ENCODE data around the gene PKM.

Gene PKM

DNA sequence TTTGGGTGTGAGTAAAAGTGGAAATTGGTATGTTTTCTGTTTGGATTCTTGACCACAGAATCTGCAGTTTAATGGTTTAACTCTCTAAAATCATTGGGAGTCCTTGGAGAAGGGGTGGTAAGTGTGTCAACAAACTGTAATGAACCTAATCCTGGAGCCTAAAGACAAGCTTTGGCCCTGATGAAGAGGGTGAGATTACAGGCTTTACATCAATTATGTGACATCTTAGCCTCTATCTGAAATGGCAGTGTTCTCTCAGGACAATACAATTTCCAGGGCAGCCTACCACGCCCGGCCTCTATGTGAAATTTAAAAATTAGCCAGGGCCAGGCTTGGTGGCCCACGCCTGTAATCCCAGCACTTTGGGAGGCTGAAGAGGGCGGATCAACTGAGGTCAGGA, 4.3 kb upstream of the PKM start:
- no peak for DNase-seq (ENCODE audit: low read depth)

DNA sequence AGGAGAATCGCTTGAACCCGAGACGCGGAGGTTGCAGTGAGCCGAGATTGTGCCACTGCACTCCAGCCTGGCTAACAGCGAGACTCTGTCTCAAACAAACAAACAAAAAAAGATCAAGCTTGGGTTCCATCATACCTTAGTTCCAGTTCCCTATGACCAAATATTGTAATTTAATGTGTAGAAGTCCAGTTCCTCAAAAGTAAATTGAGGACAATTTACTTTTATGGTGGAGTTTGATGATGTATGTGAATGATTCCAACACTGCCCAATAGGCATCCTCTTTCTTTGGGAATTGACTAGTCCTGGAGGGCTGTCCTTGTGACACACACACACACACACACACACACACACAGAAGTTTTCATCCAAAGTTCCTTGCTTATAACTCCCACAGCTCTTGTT, 2.8 kb upstream of the PKM start:
- DNase-seq (ENCODE audit: low read depth): no peak

DNA sequence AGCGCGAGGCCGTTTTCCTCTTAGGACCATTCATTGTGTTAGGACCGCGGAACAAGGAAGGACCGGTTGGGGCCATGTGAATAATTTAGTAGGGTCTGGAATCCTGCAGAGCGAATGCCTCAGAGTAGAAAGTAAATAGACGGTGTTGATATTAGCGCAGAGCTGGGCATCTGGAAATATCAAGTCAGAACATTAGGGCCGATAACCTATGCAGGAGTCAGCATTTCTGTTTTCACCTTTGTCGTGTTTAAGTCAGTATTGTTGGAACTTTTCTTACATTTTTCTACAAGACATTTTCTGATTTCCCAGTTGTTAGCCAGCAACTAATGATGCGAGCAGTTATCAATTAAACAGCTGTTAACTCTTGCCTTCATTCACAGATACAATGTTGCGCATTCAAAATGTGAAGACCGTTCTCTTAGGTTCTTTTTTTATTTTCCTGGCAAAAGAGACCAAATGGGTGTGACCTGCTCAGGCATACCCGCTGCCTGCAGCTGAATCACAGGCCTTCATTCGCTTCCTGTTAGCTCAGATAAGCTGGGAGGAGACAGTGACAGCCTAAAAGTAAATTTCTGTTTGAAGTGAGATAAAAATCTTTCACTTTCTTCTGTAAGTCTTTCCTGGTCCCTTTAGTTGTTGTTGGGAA, 966 bp upstream of the PKM start:
- peak; percentile 74 for DNase-seq (ENCODE audit: low read depth)

DNA sequence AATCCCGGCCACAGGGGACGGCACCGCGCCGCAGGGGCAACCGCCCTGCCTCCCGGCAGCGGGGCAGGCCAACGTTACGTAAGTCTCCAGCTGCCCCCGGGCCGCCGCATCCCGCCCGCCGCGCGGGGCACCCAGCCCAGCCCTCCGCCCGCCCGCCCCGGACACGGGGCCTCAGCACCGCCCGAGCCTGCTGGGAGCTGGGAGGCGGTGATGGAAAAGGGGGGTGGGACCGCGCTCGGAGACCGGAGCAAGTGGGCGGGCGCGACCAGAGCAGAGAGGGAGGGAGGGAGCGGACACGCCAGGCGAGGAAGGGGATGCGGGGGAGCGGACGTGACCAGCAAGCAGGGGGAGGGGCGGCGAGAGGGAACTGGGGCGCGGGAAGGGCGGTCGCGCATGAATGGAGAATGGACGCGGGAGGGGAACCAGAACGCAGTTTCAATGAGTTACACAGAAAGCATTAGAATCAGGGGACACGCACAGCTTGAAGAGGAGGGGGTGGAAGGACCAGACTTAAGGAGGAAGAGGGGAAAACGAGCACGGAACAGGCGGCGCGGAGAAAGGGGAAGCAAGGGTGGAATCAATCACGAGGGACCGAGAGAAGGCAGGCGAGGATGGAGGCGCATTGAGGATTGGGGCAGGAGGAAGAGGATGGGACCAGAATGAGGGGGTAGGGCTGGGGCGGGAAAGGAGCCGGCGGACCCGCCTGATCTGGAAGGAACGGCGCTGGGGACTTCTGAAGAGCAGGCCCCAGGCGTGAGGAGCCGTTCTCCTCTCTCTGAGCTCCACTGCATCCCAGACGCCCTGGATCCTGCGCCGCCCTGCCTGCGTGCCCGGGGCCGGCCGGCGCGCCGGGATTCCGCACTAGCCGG, 559 bp downstream of the PKM start:
- DNase-seq (ENCODE audit: low read depth): peak; percentile 81

DNA sequence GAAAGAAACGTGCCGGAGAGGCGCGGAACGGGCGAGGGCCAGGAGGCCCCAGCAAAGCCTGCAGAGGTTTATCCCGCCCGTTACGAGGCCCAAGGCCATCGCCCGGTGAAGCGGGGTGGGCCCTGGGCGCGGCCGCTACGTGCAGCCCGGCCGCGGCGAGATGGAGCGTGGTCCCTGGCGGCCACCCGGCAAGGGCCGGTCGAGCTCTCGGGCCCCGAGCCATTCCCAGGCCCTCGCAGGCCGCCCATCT, 1.1 kb downstream of the PKM start:
- no peak for DNase-seq (ENCODE audit: low read depth)

DNA sequence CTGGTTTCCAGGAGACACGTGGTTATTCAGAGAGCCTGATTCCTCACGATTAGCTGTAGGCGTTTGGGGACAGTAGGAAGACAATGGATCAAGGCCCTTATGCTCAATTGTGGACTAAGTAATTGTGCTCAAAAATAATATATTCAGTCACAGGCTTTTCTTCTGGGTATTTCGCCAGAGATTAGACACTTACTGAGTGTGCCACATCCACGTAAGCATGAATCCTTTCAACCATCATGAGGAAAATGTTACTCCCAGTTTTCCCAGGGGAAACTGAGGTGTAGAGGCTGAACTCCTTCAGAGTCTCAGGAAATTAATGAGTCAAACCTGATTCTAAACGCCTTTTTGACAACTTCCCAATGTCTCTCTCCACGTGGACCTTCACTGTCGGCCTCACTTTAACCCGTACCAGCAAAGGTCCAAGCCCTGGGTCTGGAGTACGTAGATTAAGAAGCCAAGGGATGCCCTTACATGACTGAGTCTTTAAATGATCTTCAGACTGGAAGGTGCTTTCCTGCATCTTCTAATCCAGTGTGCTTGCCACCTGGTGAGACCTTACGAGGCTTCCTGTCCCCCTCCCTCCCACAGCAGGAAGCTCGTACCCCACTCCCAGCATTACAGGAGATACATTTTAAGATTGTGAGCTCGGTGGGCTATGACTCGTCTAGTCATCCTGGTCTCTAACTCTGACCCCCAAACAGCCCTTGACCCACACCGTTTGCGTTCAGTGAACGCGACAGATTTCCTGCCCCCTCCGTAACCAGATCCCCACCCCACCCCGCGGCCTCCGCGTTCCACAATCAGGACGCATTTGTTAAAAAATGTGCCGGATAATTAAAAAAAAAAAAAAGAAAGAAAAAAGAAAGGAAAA, 1.7 kb downstream of the PKM start:
- peak; percentile 45 for DNase-seq (ENCODE audit: low read depth)

DNA sequence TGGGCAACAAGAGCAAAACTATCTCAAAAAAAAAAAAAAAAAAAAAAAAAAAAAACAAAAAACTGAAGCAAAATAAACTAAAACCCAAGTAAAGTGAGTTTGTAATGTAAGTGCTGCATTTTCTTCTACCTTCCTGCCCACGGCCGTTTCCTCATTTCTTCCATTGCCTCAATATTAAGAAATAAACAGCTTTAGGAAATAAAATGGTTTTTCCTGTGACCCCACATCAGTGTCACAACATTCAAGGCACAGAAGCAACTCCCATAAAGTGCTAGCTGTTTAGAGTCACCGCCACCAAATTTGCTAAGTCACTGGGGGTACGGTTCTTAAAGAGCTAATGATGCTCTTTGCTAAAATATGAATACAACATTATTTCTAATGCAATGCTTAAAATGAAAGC, 3.3 kb downstream of the PKM start:
- DNase-seq (ENCODE audit: low read depth): no peak

DNA sequence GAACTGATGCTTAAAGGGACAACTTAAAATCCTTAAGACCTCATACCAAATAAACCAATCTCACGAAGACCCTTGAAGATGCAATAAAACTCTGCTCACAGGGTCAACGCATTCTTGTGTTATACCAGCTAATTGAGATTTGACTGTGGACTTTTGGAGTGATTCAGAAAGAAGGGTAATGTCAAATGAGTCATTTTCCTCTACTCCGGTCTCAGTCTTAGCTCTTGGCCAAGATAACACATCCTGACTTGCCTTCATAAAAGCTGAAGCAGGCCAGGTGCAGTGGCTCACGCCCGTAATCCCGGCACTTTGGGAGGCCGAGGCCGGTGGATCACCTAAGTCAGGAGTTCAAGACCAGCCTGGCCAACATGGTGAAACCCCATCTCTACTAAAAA, 3.8 kb downstream of the PKM start:
- DNase-seq (ENCODE audit: low read depth): peak; percentile 89

DNA sequence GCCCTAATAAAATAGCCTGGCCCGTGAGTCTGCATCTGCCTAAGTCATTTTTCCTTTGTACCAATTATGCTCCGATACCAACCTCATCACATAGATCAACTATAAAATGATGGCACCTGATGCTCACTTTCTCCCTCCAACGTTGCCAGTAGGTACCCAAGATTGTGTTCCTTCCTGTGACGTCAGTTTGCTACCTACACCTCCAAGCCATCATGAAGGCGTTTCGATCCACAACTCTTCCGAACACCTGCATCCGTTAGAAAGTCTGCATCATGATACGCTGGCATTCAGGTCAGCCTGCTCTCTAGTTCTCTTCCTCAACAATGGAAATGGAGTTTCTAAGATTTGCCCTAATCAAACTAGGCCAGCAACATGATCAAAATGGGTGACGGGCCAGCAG, 7.7 kb downstream of the PKM start:
- DNase-seq (ENCODE audit: low read depth): no peak

DNA sequence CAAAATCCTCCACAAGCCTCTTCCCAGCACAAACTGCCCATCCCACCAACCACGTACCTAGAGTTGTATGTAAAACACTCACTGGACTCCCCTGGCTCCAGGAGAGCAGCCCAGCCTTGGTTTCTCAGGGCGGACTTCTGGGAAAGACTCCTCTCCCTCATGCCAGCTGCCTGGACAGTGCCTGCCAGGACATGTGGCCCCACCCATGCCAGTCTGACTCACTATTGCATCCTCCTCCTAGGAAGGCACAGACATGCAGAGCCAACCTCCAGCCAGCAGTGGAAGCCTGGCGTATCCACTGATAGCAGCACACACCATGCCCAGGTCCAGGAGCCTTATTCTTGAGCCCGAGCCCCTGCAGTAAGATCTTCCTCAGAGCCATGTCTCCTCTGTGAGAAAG, 8.6 kb downstream of the PKM start:
- DNase-seq (ENCODE audit: low read depth): peak; percentile 73

DNA sequence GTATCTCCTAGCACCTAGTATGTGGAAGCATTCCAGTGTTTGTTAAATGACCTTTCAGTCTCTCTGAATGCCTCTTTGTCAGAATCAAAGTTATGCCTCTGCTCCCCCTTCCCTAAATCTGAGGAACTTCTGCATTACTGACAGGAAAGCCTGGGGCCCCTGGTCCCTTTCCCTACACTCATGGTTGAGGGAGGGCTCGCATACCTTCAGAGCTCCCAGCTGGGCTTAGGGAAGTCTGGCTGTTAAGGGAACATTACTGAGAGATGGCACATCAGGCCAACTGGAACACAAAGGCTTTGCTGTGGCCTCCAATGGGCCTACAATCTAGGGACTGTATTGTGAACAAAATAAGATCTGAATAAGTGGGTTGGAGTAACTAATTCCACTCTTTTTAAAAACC, 10.3 kb downstream of the PKM start:
- no peak for DNase-seq (ENCODE audit: low read depth)

DNA sequence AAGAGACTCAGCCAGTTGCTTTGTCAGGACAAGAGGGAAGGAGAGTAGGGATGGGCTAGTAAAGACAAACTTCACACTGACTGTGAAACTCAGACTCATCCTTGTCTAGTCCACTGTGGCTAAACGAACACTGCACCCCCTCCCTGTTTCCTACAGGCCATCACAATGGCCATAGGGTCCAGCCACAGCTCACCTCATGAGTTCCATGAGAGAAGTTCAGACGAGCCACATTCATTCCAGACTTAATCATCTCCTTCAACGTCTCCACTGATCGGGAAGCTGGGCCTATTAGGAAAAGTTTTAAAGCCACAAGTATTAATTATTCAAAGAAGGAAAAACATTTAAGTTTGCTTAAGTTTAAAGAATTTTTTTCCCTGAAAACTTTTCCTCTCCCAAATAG, 13.8 kb downstream of the PKM start:
- DNase-seq (ENCODE audit: low read depth): no peak

DNA sequence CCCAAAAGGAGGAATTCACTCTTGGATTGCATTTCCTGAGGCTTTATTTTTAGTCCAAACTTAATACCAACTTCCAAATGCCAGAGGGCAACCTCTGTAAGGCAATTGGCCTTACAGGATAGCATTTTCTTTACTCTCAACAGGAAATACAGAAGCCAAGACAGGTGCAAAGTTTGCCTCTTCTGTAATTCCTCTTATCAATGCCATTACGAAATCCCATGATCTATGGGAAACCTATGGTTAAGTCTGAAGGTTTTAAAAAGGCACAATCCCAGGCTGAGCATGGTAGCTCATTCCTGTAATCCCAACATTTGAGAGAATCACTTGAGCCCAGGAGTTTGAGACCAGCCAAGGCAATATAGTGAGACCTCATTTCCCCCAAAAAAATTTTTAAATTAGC, 14.9 kb downstream of the PKM start:
- no peak for DNase-seq (ENCODE audit: low read depth)

DNA sequence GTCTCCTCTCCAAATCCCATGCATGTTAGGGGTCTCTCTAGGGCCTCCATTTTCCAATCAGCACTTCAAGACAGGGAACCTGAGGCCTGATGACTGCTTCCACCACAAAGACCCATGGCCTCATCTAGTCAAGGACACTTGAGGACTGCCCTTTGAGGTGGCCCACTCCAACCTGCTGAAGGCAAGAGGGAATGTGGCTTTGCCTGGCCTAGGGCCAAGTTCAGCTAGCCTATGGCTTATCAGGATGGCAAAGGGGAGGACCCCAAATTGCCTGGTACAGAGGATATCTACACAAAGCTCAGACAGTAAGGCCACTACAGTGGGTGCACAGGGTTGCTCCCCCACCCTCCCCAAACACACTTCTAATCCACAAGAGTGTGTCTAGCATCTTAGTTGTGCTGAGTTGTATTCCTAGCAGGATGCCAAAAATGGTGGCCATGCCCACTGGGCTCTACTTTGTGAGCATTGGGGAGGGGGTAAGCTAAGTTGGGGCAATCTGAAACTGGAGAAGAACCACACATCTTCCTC, 23.4 kb downstream of the PKM start:
- DNase-seq (ENCODE audit: low read depth): no peak

DNA sequence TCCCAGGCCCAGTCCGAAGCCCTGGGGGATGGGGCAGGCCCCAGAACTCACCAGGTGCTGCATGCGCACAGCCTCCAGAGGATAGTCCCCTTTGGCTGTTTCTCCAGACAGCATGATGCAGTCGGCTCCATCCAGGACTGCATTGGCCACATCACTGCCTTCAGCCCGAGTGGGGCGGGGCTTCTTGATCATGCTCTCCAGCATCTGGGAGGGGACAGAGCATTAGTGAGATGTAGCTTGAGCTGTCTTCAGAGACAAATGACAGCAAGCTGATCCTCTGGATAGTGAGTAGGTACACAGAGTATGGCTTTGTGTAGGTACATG, 24.4 kb downstream of the PKM start:
- DNase-seq (ENCODE audit: low read depth): no peak

DNA sequence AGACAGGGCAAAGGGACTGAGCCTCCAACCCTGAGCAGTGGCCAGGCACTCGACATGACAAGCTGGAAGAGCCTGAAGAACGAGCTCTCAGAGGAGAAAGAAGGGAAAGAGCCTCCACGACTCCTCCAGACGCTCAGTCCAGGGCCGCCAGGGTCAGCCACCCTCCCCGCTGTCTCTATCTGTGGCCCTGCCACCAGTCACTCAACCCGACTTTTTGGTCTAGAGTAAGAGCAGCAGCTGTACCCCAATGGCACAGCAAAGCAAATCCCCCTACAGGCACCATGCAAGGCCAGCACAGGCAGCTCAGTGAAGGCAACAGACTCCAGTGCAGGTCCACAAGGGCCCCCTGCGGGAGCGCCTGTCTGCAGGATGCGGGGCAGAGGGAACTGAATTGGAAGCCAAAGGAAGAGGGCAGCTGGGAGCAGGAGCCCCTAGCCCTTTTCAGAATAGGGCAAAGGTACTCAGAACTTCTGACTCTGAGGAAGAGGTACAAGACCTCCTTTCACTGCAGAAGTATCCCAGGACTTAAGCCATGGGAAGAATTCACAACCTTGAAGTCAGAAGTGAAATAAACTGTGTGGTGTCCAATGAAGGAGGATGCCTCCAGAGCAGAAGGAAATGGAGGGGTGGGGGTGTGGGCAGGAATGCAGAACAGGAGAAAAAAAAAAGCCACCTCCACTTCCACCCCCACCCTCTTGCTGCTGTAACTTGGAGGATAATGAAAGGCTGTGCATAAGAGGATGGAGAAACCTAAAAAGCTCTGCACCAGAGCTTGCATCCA, 24.9 kb downstream of the PKM start:
- DNase-seq (ENCODE audit: low read depth): no peak

DNA sequence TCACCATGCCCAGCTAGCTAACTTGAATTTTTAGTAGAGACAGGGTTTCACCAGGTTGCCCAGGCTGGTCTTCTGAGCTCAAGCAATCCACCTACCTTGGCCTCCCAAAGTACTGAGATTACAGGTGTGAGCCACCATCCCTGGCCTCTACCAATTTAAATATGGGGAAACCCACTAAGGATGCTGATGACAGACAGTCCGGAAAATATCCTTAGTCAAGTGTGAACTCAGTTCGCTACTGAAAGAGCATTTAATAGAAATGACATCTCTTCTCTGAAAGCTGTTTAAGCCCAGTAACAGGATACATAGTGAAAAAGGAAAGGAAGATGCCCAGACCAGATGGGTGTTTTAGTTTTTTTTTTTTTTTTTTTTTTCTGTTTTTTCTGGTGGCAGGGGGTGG, 25.7 kb downstream of the PKM start:
- DNase-seq (ENCODE audit: low read depth): no peak

DNA sequence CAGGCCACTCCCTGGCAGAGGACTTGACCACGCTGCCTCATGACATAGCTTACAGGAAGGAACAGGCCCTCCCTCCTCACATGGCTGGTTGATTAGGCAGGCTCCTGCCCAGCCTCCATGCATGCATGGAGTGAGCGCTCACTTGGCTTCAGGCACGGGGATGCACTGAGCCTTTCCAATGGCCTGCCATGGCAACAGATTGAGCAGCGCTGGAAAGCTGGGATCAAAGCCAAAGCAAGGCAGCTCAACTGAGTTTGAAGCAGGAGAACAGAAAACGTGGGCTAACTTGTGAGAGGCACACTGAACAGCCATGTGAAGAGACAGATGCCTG, 27.5 kb downstream of the PKM start:
- no peak for DNase-seq (ENCODE audit: low read depth)

DNA sequence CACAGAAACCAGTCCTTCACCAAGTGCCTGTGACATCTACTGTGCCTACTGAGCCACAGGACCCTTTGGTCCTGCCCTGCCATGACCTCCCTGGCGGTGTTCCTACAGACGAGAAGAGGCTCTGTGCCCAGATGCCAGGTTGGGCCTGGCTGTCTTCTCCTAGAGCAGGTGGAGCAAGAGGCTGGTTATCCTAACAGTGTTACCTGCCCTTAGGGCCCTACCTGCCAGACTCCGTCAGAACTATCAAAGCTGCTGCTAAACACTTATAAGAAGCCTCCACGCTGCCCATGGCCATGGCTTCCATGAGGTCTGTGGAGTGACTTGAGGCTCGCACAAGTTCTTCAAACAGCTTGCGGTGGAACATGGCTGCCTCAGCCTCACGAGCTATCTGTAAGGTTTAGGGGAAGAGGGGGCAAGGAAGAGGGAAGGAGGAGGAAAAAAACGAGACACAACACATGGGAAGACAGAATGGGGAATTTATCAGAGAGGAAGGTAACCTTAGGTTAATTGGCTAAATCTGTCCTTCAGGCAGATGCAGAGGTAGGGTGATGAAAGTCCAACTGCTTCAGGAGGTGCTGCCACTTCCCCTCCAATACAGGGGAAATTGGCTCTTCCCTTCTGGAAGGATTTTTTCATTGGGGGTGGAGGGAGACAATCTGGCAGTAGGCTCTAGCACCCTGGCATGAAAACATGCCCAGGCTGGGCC, 28.0 kb downstream of the PKM start:
- no peak for DNase-seq (ENCODE audit: low read depth)

DNA sequence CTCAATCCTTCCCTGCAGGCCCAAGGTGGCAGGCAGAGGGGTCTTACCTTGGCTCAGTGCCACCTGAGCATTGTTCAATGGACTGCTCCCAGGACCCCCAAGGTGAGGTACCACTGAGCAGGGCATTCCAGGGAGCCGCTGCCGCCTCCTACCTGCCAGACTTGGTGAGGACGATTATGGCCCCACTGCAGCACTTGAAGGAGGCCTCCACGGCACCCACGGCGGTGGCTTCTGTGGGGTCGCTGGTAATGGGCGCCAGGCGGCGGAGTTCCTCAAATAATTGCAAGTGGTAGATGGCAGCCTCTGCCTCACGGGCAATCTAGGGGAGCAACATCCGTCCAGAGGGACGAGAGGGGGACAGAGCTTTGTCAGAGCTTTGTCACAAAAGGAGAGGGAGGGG, 28.7 kb downstream of the PKM start:
- no peak for DNase-seq (ENCODE audit: low read depth)

DNA sequence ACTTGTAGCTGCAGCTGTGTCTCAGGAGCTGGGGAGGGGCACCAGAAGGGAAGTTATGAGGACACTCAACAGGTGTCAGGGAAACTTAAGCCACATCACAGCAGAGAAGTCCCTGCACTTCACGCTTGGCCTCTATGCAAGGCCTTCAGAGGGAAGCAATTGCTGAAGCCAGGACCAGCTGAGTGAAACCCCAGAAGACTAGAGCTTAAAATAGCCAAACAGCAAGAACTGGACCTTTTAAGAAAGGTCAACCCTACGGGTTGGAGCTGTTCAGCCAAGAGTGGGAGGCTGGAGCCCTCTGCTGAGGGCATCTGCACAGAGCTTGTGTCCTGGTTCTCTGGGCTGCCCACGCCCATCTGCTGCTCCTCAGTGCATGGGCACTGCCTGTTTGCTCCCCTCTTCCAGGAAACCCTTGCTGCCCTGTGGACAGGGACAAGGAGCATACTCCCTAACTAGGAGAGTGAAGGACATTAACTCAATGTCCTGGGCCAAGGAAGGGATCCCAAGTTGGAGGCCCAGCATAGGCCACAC, 29.5 kb downstream of the PKM start:
- no peak for DNase-seq (ENCODE audit: low read depth)

Measured in HS-27A (cell line).